Dedifferentiated amniotic fluid mesenchymal stem cell (primary cell): ENCODE measurements around the gene ZNF534.
"Not testable (repeated sequence)": the region's sequence is repeated elsewhere in the genome, so short reads cannot be mapped to it uniquely, and the experiment has no call there.

Experiments
- DNase-seq: peaks from one replicate; pipeline ENCODE4 v3.0.0-alpha.2; 2016; ENCODE audit errors: extremely low spot score

ZNF534 gene

DNA sequence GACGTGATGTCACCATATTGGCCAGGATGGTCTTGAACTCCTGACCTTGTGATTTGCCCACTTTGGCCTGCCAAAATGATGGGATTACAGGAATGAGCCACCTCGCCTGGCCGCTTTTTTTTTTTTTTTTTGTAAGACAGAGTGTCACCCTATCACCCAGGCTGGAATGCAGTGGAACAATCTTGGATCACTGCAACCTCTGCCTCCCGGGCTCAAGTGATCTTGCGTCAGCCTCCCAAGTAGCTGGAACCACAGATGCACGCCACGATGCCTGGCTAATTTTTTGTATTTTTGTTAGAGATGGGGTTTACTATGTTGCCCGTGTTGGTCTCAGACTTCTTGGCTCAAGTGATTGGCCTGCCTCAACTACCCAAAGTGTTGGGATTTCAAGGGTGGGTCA lies 69.6 kb downstream of the ZNF534 start:
- no peak for DNase-seq

DNA sequence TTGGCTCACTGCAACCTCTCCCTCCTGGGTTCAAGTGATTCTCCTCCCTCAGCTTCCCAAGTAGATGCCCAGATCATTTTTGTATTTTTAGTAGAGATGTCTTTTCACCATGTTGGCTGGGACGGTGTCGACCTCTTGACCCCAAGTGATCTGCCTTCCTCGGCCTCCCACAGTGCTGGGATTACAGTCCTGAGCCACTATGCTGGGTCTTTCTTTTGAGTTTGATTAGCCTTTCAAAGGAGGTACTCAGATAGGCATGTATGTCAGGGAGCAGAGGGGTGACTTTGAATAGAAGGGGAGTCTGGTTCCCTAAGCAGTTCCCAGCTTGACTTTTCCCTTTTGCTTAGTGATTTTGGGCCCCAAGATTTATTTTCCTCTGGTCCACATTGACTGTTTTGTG lies 71.5 kb downstream of the ZNF534 start:
- DNase-seq = not testable (repeated sequence)

DNA sequence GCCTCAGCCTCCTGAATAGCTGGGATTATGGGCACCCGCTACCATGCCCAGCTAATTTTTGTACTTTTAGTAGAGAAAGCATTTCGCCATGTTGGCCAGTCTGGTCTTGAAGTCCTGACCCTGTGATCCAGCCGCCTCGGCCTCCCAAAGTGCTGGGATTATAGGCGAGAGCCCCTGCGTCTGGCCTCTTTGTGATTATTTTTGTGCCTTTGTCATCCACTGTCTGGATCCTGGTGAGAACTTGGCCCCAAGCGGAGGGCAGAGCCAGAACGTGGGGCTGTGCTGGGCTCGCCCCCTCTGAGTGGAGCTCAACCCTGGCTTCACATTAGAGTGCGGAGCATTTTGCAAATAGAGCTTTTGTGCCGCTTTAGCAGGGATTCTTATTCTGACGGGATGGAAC lies 72.0 kb downstream of the ZNF534 start:
- DNase-seq = not testable (repeated sequence)
